Progenitor cell of endocrine pancreas (in vitro differentiated cells): ENCODE measurements around the gene NLRP6. TPM values are rescaled to one million over a fixed set of nuclear protein-coding genes. Genes with fewer than 3 reads are reported as not detected.

ENCODE experiments used
- DNase-seq: peaks from one replicate; pipeline ENCODE4 v3.0.0; 2021; ENCODE audit warnings: low spot score; ENCODE audit not compliant: unreplicated experiment
- H3K27ac Mint-ChIP-seq: 2 replicates; pipeline ENCODE4 v1.8.0; 2021; ENCODE audit warnings: mild to moderate bottlenecking, moderate library complexity, mixed read lengths
- H3K27me3 Mint-ChIP-seq: 2 replicates; pipeline ENCODE4 v1.8.0; 2021; ENCODE audit warnings: mixed read lengths
- H3K36me3 Mint-ChIP-seq: 2 replicates; pipeline ENCODE4 v1.8.0; 2022; ENCODE audit warnings: mixed read lengths; ENCODE audit not compliant: insufficient read depth
- H3K4me1 Mint-ChIP-seq: 2 replicates; pipeline ENCODE4 v1.8.0; 2021; ENCODE audit warnings: low read depth, mixed read lengths
- H3K4me3 Mint-ChIP-seq: 2 replicates; pipeline ENCODE4 v1.8.0; 2021; ENCODE audit warnings: low read depth, mild to moderate bottlenecking, moderate library complexity, mixed read lengths
- H3K9me3 Mint-ChIP-seq: 2 replicates; pipeline ENCODE4 v1.8.0; 2021; ENCODE audit warnings: low read depth, mixed read lengths
- total RNA-seq: library from RNA; stranded (reverse); gene quantifications from 2 replicates; pipeline ENCODE4 v1.2.1, GENCODE V29; 2021
- TF ChIP-seq, protein P1 (sequence below): fragments of 200-600 bp; sonication (generic); IDR thresholded peaks from one replicate; pipeline ENCODE4 v1.5.0; 2021; ENCODE audit warnings: antibody characterized with exemption, mild to moderate bottlenecking; ENCODE audit not compliant: unreplicated experiment

NLRP6 gene
- total RNA-seq, 1 donor from 2014 or later, result not detected

- H3K4me3 Mint-ChIP-seq, result no peak overlapping the region
- H3K27ac Mint-ChIP-seq, result no peak overlapping the region
- no peaks in the 10 kb centered on the region for H3K27me3 Mint-ChIP-seq
- H3K4me1 Mint-ChIP-seq, result no peaks in the 10 kb centered on the region
- no peaks in the 10 kb centered on the region for H3K9me3 Mint-ChIP-seq
- H3K36me3 Mint-ChIP-seq, result peaks cover 26% of the 10 kb centered on the region
- TF ChIP-seq, protein P1, sequence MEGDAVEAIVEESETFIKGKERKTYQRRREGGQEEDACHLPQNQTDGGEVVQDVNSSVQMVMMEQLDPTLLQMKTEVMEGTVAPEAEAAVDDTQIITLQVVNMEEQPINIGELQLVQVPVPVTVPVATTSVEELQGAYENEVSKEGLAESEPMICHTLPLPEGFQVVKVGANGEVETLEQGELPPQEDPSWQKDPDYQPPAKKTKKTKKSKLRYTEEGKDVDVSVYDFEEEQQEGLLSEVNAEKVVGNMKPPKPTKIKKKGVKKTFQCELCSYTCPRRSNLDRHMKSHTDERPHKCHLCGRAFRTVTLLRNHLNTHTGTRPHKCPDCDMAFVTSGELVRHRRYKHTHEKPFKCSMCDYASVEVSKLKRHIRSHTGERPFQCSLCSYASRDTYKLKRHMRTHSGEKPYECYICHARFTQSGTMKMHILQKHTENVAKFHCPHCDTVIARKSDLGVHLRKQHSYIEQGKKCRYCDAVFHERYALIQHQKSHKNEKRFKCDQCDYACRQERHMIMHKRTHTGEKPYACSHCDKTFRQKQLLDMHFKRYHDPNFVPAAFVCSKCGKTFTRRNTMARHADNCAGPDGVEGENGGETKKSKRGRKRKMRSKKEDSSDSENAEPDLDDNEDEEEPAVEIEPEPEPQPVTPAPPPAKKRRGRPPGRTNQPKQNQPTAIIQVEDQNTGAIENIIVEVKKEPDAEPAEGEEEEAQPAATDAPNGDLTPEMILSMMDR, result no peak
- DNase-seq, result no peak
Measured at GRCh38 chr11:244376-244775, 33.8 kb upstream of the NLRP6 start.

- no peak overlapping the region for H3K27ac Mint-ChIP-seq
- H3K9me3 Mint-ChIP-seq, result no peaks in the 10 kb centered on the region
- H3K36me3 Mint-ChIP-seq, result peaks cover 33% of the 10 kb centered on the region
- H3K4me3 Mint-ChIP-seq, result no peak overlapping the region
- H3K4me1 Mint-ChIP-seq, result no peaks in the 10 kb centered on the region
- no peak for DNase-seq
- H3K27me3 Mint-ChIP-seq, result no peaks in the 10 kb centered on the region
- TF ChIP-seq, protein P1, result no peak
Measured at GRCh38 chr11:249062-249461, 29.1 kb upstream of the NLRP6 start.

DNA sequence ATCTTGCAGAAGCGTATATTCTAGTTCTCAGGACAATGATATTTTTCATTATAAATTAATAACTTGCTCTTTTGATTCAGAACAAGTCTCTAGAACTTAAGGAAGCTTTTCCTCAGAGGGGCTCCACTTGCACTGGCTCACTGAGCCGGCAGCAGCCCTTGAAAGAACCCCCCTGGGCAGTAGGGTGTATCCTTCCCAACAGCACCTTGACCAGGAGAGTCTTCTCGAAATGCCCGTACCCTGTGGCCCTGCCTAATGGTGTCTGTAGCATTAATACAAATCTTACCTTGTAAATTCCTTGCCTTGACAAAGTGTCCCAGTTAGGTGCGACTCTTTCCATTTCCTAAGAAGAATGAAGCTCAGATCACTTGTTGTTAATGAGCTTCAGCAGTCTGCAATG, 27.9 kb upstream of the NLRP6 start:
- no peak for DNase-seq
- TF ChIP-seq, protein P1, result no peak
- no peaks in the 10 kb centered on the region for H3K4me1 Mint-ChIP-seq
- H3K27me3 Mint-ChIP-seq, result no peaks in the 10 kb centered on the region
- no peaks in the 10 kb centered on the region for H3K9me3 Mint-ChIP-seq
- no peak overlapping the region for H3K27ac Mint-ChIP-seq
- no peak overlapping the region for H3K4me3 Mint-ChIP-seq
- H3K36me3 Mint-ChIP-seq, result peaks cover 31% of the 10 kb centered on the region

- Mint-ChIP-seq H3K27me3 (no peaks in the 10 kb centered on the region), H3K4me3 (no peak overlapping the region), H3K36me3 (peaks cover 29% of the 10 kb centered on the region), H3K9me3 (no peaks in the 10 kb centered on the region), H3K27ac (no peak overlapping the region), H3K4me1 (no peaks in the 10 kb centered on the region)
- TF ChIP-seq, protein P1, result peak; percentile 72
- DNase-seq, result peak; percentile 43
Measured at GRCh38 chr11:250740-251299, 27.4 kb upstream of the NLRP6 start.

GRCh38 chr11:251550-251949, 26.7 kb upstream of the NLRP6 start:
- TF ChIP-seq, protein P1, result no peak
- H3K36me3 Mint-ChIP-seq, result peaks cover 29% of the 10 kb centered on the region
- H3K4me1 Mint-ChIP-seq, result no peaks in the 10 kb centered on the region
- no peaks in the 10 kb centered on the region for H3K27me3 Mint-ChIP-seq
- no peak overlapping the region for H3K27ac Mint-ChIP-seq
- DNase-seq, result no peak
- H3K9me3 Mint-ChIP-seq, result no peaks in the 10 kb centered on the region
- H3K4me3 Mint-ChIP-seq, result no peak overlapping the region
